ENCODE results near the gene PRR23B.

The PRR23B gene

GRCh38 chr3:138974462-138974861 is 46.3 kb downstream of the PRR23B start:
- no peak for DNase-seq (ENCODE audit: low spot score)

- no peak for DNase-seq (ENCODE audit: low spot score)
These were observed 47.8 kb downstream of the PRR23B start for GRCh38 chr3:138972941-138973340.

- no peak for DNase-seq (ENCODE audit: low spot score)
These were observed 48.9 kb downstream of the PRR23B start for GRCh38 chr3:138971766-138972320.

All from CD4-positive, alpha-beta T cell treated with Interleukin-2 at 100 ng/mL for 4 hours (primary cell).